Measurements from ENCODE around the gene TMEM198. TPM values are rescaled to one million over a fixed set of nuclear protein-coding genes. Genes with fewer than 3 reads are reported as not detected.

Gene TMEM198
- total RNA-seq, 1 donor = 2.6 TPM

DNA sequence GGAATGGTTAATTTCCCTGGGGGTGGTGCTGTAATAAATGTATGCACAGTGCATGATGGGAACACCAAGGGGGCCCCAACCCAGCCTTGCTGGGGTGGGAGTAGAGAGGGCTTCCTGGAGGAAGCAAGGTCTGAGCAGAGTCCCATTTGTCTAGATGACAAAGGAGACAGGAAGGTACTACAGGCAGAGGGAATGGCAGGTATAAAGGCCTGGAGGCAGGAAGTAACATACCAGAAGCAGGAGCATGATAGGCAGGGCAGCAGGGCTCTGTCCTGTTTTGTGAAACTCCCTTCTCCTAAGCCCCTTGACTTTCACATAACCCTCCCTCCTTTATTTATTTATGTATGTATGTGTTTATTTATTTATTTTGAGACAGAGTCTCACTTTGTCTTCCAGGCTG is 41.2 kb upstream of the TMEM198 start:
- TF ChIP-seq, protein P1, sequence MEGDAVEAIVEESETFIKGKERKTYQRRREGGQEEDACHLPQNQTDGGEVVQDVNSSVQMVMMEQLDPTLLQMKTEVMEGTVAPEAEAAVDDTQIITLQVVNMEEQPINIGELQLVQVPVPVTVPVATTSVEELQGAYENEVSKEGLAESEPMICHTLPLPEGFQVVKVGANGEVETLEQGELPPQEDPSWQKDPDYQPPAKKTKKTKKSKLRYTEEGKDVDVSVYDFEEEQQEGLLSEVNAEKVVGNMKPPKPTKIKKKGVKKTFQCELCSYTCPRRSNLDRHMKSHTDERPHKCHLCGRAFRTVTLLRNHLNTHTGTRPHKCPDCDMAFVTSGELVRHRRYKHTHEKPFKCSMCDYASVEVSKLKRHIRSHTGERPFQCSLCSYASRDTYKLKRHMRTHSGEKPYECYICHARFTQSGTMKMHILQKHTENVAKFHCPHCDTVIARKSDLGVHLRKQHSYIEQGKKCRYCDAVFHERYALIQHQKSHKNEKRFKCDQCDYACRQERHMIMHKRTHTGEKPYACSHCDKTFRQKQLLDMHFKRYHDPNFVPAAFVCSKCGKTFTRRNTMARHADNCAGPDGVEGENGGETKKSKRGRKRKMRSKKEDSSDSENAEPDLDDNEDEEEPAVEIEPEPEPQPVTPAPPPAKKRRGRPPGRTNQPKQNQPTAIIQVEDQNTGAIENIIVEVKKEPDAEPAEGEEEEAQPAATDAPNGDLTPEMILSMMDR (IDR thresholded peaks at IDR 0.05; ENCODE audit: insufficient read depth, low read depth, low read length) = no peak
- no peak for DNase-seq (ENCODE audit: low read depth)
- no peak overlapping the region for H3K4me3 ChIP-seq (ENCODE audit: low read depth, low read length)

DNA sequence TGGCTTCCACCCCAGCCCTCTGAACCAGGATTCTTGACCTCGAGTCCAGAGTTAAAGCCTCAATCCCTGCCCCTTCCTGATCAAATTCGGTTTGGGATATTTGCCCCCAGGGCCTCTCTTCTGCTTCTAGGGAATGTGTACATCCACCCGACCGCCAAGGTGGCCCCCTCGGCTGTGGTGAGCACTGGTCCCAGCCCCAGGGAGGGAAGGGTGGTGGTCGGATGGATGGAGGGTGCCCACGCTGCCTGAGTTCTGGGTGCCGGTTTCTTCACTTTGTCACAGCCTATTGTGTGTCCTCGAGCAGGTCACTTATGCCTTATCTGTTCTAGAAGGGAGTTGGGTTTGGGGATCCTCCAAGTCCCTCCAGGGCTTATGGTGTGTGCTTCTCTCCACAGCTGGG is 38.2 kb upstream of the TMEM198 start:
- H3K4me3 ChIP-seq (ENCODE audit: low read depth, low read length) = no peak overlapping the region
- TF ChIP-seq, protein P1 (IDR thresholded peaks at IDR 0.05; ENCODE audit: insufficient read depth, low read depth, low read length) = no peak
- DNase-seq (ENCODE audit: low read depth) = no peak

DNA sequence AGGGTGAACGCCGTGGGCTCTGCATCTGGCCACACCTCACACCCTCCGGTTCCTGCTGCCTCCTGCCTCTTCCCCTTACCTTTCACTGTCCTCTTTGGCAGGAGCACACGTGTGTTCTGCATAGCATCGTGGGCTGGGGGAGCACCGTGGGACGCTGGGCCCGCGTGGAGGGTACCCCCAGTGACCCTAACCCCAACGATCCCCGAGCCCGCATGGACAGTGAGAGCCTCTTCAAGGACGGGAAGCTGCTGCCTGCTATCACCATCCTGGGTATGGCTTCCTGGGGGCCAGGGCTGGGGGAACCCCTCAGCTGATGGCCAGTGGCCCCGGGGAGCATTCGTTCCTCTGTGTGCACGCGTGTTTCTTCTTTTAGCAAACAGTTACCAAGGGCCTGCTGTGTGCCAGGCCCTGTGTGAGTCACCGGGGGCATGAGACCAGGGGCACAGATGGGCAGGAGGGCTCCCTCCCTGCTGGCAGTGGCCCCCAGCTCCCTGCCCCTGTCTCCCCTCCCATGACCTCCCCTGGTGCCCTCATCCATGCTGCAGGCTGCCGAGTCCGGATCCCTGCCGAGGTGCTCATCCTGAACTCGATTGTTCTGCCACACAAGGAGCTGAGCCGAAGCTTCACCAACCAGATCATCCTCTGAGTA is 37.6 kb upstream of the TMEM198 start:
- TF ChIP-seq, protein P1 (IDR thresholded peaks at IDR 0.05; ENCODE audit: insufficient read depth, low read depth, low read length) = no peak
- no peak overlapping the region for H3K4me3 ChIP-seq (ENCODE audit: low read depth, low read length)
- DNase-seq (ENCODE audit: low read depth) = no peak

DNA sequence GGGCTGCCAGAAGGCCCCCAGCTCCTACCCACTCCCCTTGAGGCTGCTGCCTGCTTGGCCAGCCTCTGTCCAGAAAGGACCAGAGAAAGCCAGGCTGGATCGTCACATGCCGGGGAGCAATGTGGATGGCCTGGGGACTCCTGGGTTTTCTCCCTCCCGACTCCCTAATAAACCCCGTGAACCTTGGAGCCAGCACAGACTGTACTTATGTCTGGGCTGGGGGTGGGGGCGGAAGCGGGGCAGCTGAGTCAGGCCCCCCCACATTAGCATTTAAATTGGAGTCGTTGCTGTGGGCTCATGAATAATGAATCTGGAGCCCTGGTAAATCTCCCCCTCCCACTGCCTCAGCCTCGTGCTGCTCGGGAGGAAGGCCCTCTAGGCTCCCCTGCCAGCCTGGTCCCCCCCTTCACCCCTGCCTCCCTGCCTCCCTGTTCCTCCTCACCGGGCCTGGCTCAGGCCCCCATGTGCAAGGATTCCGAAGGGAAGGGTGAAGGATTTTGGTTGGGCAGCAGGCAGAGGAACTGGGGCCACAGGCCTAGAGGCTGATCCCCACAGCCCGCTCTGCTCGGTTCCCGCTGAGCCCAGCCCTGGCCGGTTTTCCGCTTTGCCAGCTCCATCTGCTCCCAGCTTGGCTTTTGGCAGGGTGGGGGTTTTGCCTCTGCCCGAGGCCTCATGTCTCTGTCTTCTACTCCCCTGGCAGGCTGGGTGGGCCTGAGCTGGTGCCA is 36.9 kb upstream of the TMEM198 start:
- H3K4me3 ChIP-seq (ENCODE audit: low read depth, low read length) = no peak overlapping the region
- TF ChIP-seq, protein P1 (IDR thresholded peaks at IDR 0.05; ENCODE audit: insufficient read depth, low read depth, low read length) = no peak
- DNase-seq (ENCODE audit: low read depth) = no peak

DNA sequence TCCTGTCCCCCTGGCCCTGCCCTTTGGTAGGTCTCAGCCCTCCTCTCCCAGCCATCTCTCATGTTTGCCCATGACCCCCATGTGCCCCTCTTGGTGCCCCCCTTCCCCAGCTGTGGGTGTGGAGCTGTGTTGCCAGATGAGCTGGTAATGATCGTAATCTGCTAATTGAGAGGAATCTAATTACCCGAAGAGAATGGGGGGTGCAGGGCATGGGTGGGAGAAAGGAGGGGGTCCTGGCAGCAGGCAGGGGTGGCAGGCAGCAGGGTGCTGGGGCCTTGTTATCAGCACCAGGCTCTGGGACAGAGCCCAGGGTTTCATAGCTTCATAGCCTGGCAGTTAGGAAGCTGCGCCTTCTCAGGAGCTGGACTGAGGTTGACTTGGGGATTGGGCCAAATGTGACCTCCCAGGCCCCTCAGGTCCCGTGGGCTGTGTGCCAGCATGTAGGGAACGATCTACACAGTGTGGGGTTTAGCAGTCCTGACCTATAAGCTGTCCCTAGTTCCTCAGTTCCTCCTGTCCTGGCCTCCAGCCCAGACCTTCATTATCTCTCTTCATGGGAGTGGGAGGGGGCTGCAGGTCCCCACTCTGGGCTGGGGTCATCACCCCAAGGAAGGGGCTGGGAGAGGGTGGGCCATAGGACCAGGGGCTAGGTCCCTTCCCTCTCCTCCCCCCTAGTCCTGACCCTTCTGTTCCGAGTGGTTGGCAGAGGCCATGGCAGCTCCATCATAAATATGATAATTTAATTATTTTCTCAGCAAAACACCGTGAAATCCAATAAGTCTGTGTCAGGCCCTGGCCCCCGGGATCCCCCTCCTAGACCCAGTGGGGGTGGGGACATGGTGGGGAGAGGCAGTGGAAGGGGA is 36.0 kb upstream of the TMEM198 start:
- TF ChIP-seq, protein P1 (IDR thresholded peaks at IDR 0.05; ENCODE audit: insufficient read depth, low read depth, low read length) = no peak
- no peak overlapping the region for H3K4me3 ChIP-seq (ENCODE audit: low read depth, low read length)
- DNase-seq (ENCODE audit: low read depth) = no peak

DNA sequence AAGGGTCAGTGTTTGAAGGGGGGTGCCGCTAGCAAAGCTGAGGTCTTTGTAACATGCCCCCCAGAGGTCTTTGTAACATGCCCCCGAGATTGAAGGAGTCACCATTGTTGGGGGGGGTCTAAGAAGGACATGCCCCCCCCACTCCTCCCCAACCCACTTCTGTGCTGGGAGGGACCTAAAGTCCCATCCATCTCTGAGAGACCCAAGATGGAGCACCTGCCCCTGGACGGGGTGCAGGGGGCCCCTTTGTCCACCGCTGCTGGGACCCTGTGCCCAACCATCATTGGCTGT is 35.4 kb upstream of the TMEM198 start:
- TF ChIP-seq, protein P1 (IDR thresholded peaks at IDR 0.05; ENCODE audit: insufficient read depth, low read depth, low read length) = no peak
- no peak overlapping the region for H3K4me3 ChIP-seq (ENCODE audit: low read depth, low read length)
- no peak for DNase-seq (ENCODE audit: low read depth)
